IMR-90 (cell line): ENCODE measurements around the gene TSPAN31. TPM values are rescaled to one million over a fixed set of nuclear protein-coding genes. Genes with fewer than 3 reads are reported as not detected.

Experiments used
- ATAC-seq: fragments of 200-7000 bp; cut with Tn5 transposase; 2 replicates; pipeline ENCODE4 v1.9.1; 2020; ENCODE audit warnings: low read depth, mild to moderate bottlenecking, moderate library complexity
- BruUV-seq: library from RNA; stranded (reverse); fragments of 400-500 nt; replicated peaks from 2 replicates; lab custom pipeline; 2021; lab: Mats Ljungman, UMichigan
- CTCF ChIA-PET: fragments of 300-600 bp; formaldehyde crosslinking; extraction: SDS; loops from one replicate; lab custom pipeline; 2021; ENCODE audit warnings: antibody characterized with exemption; lab: Yijun Ruan, JAX
- POLR2A ChIA-PET: fragments of 300-600 bp; sonication (Branson Sonifier 250); formaldehyde crosslinking; loops from one replicate; lab custom pipeline; 2022; ENCODE audit warnings: antibody characterized with exemption; ENCODE audit not compliant: unreplicated experiment; lab: Charles Lee
- DNase-seq: peaks from one replicate; pipeline ENCODE4 v3.0.0; 2013
- H2AFZ ChIP-seq: replicated peaks from 2 replicates; pipeline ENCODE3; 2013; ENCODE audit warnings: low read length, mild to moderate bottlenecking; ENCODE audit not compliant: poor library complexity
- H2AK5ac ChIP-seq: 2 replicates; pipeline ENCODE4 v1.6.1; 2013; ENCODE audit warnings: low read depth, low read length, inconsistent platforms
- H2AK9ac ChIP-seq: replicated peaks from 2 replicates; pipeline ENCODE3; 2013; ENCODE audit warnings: mild to moderate bottlenecking, low read depth, low read length, moderate library complexity; ENCODE audit not compliant: poor library complexity
- H2BK120ac ChIP-seq: 2 replicates; pipeline ENCODE4 v1.6.1; 2013; ENCODE audit warnings: low read depth, low read length, inconsistent platforms
- H2BK15ac ChIP-seq: 3 replicates; pipeline ENCODE4 v1.6.1; 2013; ENCODE audit warnings: low read depth, low read length, inconsistent platforms
- H2BK20ac ChIP-seq: 2 replicates; pipeline ENCODE4 v1.6.1; 2013; ENCODE audit warnings: low read depth, mild to moderate bottlenecking, inconsistent platforms, low read length, moderate library complexity
- H2BK5ac ChIP-seq: 2 replicates; pipeline ENCODE4 v1.6.1; 2013; ENCODE audit warnings: mild to moderate bottlenecking, low read depth, low read length, inconsistent platforms; ENCODE audit not compliant: poor library complexity, severe bottlenecking
- H3K14ac ChIP-seq: replicated peaks from 2 replicates; pipeline ENCODE4 v1.6.1; 2013; ENCODE audit warnings: low read depth, low read length, inconsistent platforms
- H3K18ac ChIP-seq: 2 replicates; pipeline ENCODE4 v1.6.1; 2013; ENCODE audit warnings: low read depth, low read length, control low read depth
- H3K23ac ChIP-seq: 2 replicates; pipeline ENCODE4 v1.6.1; 2013; ENCODE audit warnings: low read depth, low read length, inconsistent platforms
- H3K27ac ChIP-seq: 2 replicates; pipeline ENCODE4 v1.5.1; 2013; ENCODE audit warnings: mild to moderate bottlenecking, control low read depth, low read length; ENCODE audit not compliant: insufficient read depth
- H3K27me3 ChIP-seq: 2 replicates; pipeline ENCODE4 v1.6.1; 2013; ENCODE audit warnings: low read length; ENCODE audit not compliant: control insufficient read depth, insufficient read depth
- H3K36me3 ChIP-seq: 2 replicates; pipeline ENCODE4 v1.6.1; 2013; ENCODE audit warnings: low read length, mixed read lengths; ENCODE audit not compliant: control insufficient read depth, insufficient read depth
- H3K4ac ChIP-seq: 2 replicates; pipeline ENCODE4 v1.6.1; 2013; ENCODE audit warnings: low read depth, low read length, inconsistent platforms
- H3K4me1 ChIP-seq: 2 replicates; pipeline ENCODE4 v1.6.1; 2013; ENCODE audit warnings: low read length, mixed read lengths; ENCODE audit not compliant: control insufficient read depth, insufficient read depth
- H3K4me2 ChIP-seq: 2 replicates; pipeline ENCODE4 v1.6.1; 2013; ENCODE audit warnings: low read depth, mild to moderate bottlenecking, control low read depth, low read length, moderate library complexity
- H3K4me3 ChIP-seq: 2 replicates; pipeline ENCODE4 v1.5.1; 2013; ENCODE audit warnings: low read depth, mild to moderate bottlenecking, control low read depth, low read length, moderate library complexity; ENCODE audit not compliant: insufficient read depth
- H3K56ac ChIP-seq: 2 replicates; pipeline ENCODE4 v1.6.1; 2013; ENCODE audit warnings: low read length, inconsistent platforms; ENCODE audit not compliant: insufficient read depth; ENCODE audit errors: extremely low read depth
- H3K79me1 ChIP-seq, 2 experiments: 2 replicates each; pipeline ENCODE4 v1.6.1; 2013; ENCODE audit warnings: low read length in 2 of 2, inconsistent platforms in 1 of 2, low read depth in 1 of 2
- H3K9ac ChIP-seq: 2 replicates; pipeline ENCODE4 v1.6.1; 2013; ENCODE audit warnings: low read depth, low read length, control low read depth
- H3K9me1 ChIP-seq: 2 replicates; pipeline ENCODE4 v1.6.1; 2013; ENCODE audit warnings: low read length, inconsistent platforms; ENCODE audit not compliant: insufficient read depth
- H3K9me3 ChIP-seq: 2 replicates; pipeline ENCODE4 v1.6.1; 2013; ENCODE audit warnings: low read length; ENCODE audit not compliant: control insufficient read depth, insufficient read depth
- H4K20me1 ChIP-seq: 2 replicates; pipeline ENCODE4 v1.6.1; 2013; ENCODE audit warnings: low read length, inconsistent platforms; ENCODE audit not compliant: insufficient read depth
- H4K5ac ChIP-seq: 2 replicates; pipeline ENCODE4 v1.6.1; 2013; ENCODE audit warnings: mild to moderate bottlenecking, low read depth, low read length, control low read depth
- H4K8ac ChIP-seq, 2 experiments: 2 replicates each; pipeline ENCODE4 v1.6.1; 2013; ENCODE audit warnings: low read depth in 2 of 2, low read length in 2 of 2, control low read depth in 1 of 2, inconsistent platforms in 1 of 2
- H4K91ac ChIP-seq: 2 replicates; pipeline ENCODE4 v1.6.1; 2013; ENCODE audit warnings: low read depth, low read length, inconsistent platforms; ENCODE audit not compliant: insufficient read depth
- BHLHE40 ChIP-seq: fragments of 150-350 bp; IDR thresholded peaks from 2 replicates; pipeline ENCODE4 v1.6.1; 2016; ENCODE audit warnings: mild to moderate bottlenecking, low read depth, low read length
- CEBPB ChIP-seq: IDR thresholded peaks from 2 replicates; pipeline ENCODE4 v1.6.1; 2012; ENCODE audit warnings: low read depth, low read length, improper control_type of control experiment
- CHD1 ChIP-seq: IDR thresholded peaks from 2 replicates; pipeline ENCODE4 v1.6.1; 2012; ENCODE audit warnings: low read depth, low read length, improper control_type of control experiment
- CTCF ChIP-seq: conservative IDR thresholded peaks from 2 replicates; pipeline ENCODE4 v1.5.1; 2012; ENCODE audit warnings: mild to moderate bottlenecking, low read depth, low read length, improper control_type of control experiment
- ELK1 ChIP-seq: fragments of 150-350 bp; IDR thresholded peaks from 2 replicates; pipeline ENCODE4 v1.6.1; 2016; ENCODE audit warnings: low read depth, mild to moderate bottlenecking, low read length, moderate library complexity, borderline replicate concordance
- FOS ChIP-seq: fragments of 150-350 bp; IDR thresholded peaks from 2 replicates; pipeline ENCODE4 v1.6.1; 2016; ENCODE audit warnings: low read depth, low read length
- MAFK ChIP-seq: IDR thresholded peaks from 2 replicates; pipeline ENCODE4 v1.6.1; 2012; ENCODE audit warnings: low read depth, low read length, improper control_type of control experiment
- MAZ ChIP-seq: IDR thresholded peaks from 2 replicates; pipeline ENCODE4 v1.6.1; 2012; ENCODE audit warnings: low read depth, mild to moderate bottlenecking, low read length, improper control_type of control experiment, moderate library complexity, borderline replicate concordance
- MXI1 ChIP-seq: IDR thresholded peaks from 2 replicates; pipeline ENCODE4 v1.6.1; 2012; ENCODE audit warnings: low read depth, mild to moderate bottlenecking, low read length, moderate library complexity, borderline replicate concordance
- NFE2L2 ChIP-seq: fragments of 150-350 bp; IDR thresholded peaks from 2 replicates; pipeline ENCODE4 v1.6.1; 2016; ENCODE audit warnings: low read depth, mild to moderate bottlenecking, low read length
- POLR2A ChIP-seq: IDR thresholded peaks from 2 replicates; pipeline ENCODE4 v1.6.1; 2012; ENCODE audit warnings: mild to moderate bottlenecking, low read depth, low read length
- RAD21 ChIP-seq: IDR thresholded peaks from 2 replicates; pipeline ENCODE4 v1.6.1; 2012; ENCODE audit warnings: low read length, improper control_type of control experiment
- RCOR1 ChIP-seq: IDR thresholded peaks from 2 replicates; pipeline ENCODE4 v1.6.1; 2012; ENCODE audit warnings: mild to moderate bottlenecking, low read length, improper control_type of control experiment; ENCODE audit not compliant: insufficient replicate concordance
- RFX5 ChIP-seq: IDR thresholded peaks from 2 replicates; pipeline ENCODE4 v1.8.0; 2012; ENCODE audit warnings: low read depth, mild to moderate bottlenecking, low read length, moderate library complexity
- SMC3 ChIP-seq: fragments of 150-350 bp; IDR thresholded peaks from 2 replicates; pipeline ENCODE4 v1.6.1; 2016; ENCODE audit warnings: low read depth, mild to moderate bottlenecking, antibody characterized with exemption, low read length, moderate library complexity
- WGBS, 2 experiments: methylation state at CpG; one replicate each; pipeline versions ENCODE4 v1.1.5 to v1.1.7; 2013; ENCODE audit warnings: missing lambda C conversion rate in 2 of 2; ENCODE audit not compliant: insufficient read length in 1 of 2; ENCODE audit errors: extremely low coverage in 2 of 2; 5-methylcytosine and 5-hydroxymethylcytosine counted together
- dilution Hi-C: fragments of 300-500 bp; cut with HindIII; formaldehyde crosslinking; loops from one replicate; pipeline ENCODE4 v1.14.3; 2018; ENCODE audit warnings: low sequenced_read_pairs; ENCODE audit not compliant: unreplicated experiment
- in situ Hi-C: fragments of 300-500 bp; cut with MboI; formaldehyde crosslinking; loops from 3 replicates; pipeline ENCODE4 v1.14.3; 2019; ENCODE audit warnings: low sequenced_read_pairs, inconsistent platforms, mixed read lengths
- intact Hi-C: fragments of 100-400 bp; cut with micrococcal nuclease; formaldehyde crosslinking; loops from 2 replicates; pipeline ENCODE4 v1.10.0; 2022
- polyA plus RNA-seq, 3 experiments: library from polyadenylated mRNA; depleted of rRNA; stranded (reverse); fragments of >200 nt; gene quantifications; 2 replicates each; pipeline ENCODE4 v1.2.3, GENCODE V29; 2012; ENCODE audit warnings: low replicate concordance in 1 of 3
- total RNA-seq: library from RNA; depleted of rRNA; stranded (reverse); fragments of >200 nt; gene quantifications from 2 replicates; pipeline ENCODE4 v1.2.3, GENCODE V29; 2012
- TF ChIP-seq, protein P1 (sequence below): fragments of 150-350 bp; IDR thresholded peaks from 2 replicates; pipeline ENCODE4 v1.6.1; 2017; ENCODE audit warnings: mild to moderate bottlenecking, antibody characterized with exemption, low read length, low read depth

Gene TSPAN31
- total and polyA plus RNA-seq, 2 of the 4 experiments (the other 2 are of a cell fraction), result 12.3 to 71.2 TPM

DNA sequence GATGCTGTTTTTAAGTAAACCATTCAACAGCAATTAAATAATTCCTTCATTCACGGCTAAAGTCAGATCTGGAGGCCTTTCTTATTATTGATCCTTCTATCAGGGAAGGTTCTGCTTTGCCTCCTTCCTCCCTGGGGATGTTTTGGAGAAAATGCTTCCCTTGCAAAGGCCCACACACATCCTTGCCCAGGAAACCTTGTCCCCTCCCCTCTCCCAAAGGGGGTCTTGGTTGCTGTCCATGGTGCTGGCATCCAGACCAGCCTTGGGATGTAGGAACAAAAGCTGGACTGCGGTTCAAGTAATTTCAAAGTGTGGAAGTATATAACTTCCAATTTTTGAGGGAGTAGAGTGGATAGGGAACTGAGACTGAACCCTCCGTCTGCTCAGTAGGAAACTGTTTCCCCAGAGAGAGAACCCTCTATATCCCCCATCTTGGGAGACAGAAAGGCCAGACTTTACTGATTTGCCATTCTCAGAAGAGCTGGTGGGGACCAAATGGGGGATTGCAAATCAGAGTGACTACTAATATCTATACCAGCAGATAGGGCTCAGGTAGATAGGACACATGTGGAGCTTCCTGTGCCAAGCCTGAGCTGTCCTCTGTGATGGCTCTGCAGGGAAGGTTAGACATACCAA is 15.6 kb downstream of the TSPAN31 start:
- no peak overlapping the region for H3K4ac ChIP-seq
- H3K27me3 ChIP-seq, result peaks cover 31% of the 10 kb centered on the region
- ATAC-seq (no peak), DNase-seq (no peak)
- CTCF ChIA-PET, result no interaction called here
- POLR2A ChIA-PET, result interaction anchor here (0.6 kb wide), 1 partner anchor 1595 kb away, joined by 4 read pairs; no protein-coding TSS in a partner anchor
- no peak overlapping the region for H3K56ac ChIP-seq
- no peak overlapping the region for H4K8ac ChIP-seq
- no peak overlapping the region for H2BK15ac ChIP-seq
- dilution Hi-C loops (no loop called here), intact Hi-C loops (no loop called here), in situ Hi-C loops (no loop called here)
- WGBS, 2 experiments, result no CpG with 5 or more reads among the region's 3 CpGs
- H3K4me2 ChIP-seq, result no peak overlapping the region
- H3K9ac ChIP-seq, result no peak overlapping the region
- 0 out of 2 replicates have a peak, but pooled peaks cover 3% of the 10 kb centered on the region for H3K9me1 ChIP-seq
- H3K18ac ChIP-seq, result no peak overlapping the region
- no peak overlapping the region for H2AFZ ChIP-seq
- peaks cover 2% of the 10 kb centered on the region; the same call in 1 of the 2 replicates for H3K9me3 ChIP-seq
- H3K14ac ChIP-seq, result no peak overlapping the region
- no peaks in the 10 kb centered on the region for H3K79me1 ChIP-seq
- H2AK5ac ChIP-seq, result no peak overlapping the region
- H4K91ac ChIP-seq, result no peak overlapping the region
- peaks cover 9% of the 10 kb centered on the region for H3K36me3 ChIP-seq
- BruUV-seq, result no TSS peak
- no peak overlapping the region for H2AK9ac ChIP-seq
- no peak overlapping the region for H3K23ac ChIP-seq
- H2BK20ac ChIP-seq, result no peak overlapping the region
- no peak overlapping the region for H3K27ac ChIP-seq
- H2BK5ac ChIP-seq, result no peak overlapping the region
- H3K4me3 ChIP-seq, result no peak overlapping the region
- no peaks in the 10 kb centered on the region; the same call in 1 of the 2 replicates for H4K20me1 ChIP-seq
- no peak overlapping the region for H4K5ac ChIP-seq
- H3K4me1 ChIP-seq, result peaks cover 2% of the 10 kb centered on the region; the same call in 1 of the 2 replicates
- no peak overlapping the region for H2BK120ac ChIP-seq
- TF ChIP-seq POLR2A, result no peak
- TF ChIP-seq RCOR1, result no peak
- TF ChIP-seq, protein P1, sequence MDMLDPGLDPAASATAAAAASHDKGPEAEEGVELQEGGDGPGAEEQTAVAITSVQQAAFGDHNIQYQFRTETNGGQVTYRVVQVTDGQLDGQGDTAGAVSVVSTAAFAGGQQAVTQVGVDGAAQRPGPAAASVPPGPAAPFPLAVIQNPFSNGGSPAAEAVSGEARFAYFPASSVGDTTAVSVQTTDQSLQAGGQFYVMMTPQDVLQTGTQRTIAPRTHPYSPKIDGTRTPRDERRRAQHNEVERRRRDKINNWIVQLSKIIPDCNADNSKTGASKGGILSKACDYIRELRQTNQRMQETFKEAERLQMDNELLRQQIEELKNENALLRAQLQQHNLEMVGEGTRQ, result no peak
- TF ChIP-seq SMC3, result no peak
- TF ChIP-seq NFE2L2, result no peak
- TF ChIP-seq FOS, result no peak
- no peak for TF ChIP-seq CEBPB
- TF ChIP-seq RAD21, result no peak
- TF ChIP-seq MAFK, result no peak
- TF ChIP-seq RFX5, result no peak
- no peak for TF ChIP-seq MXI1
- TF ChIP-seq CHD1, result no peak
- TF ChIP-seq ELK1, result no peak
- no peak for TF ChIP-seq MAZ
- no peak for TF ChIP-seq BHLHE40
- no peak for TF ChIP-seq CTCF
